GM18907 (cell line): Measurements from ENCODE around the gene KCNQ4.
A peak's percentile ranks its signal among the peaks of the same experiment; 100 is the strongest.

Experiments
- ATAC-seq: cut with Tn5 transposase; IDR thresholded peaks from one replicate; pipeline ENCODE4 v1.9.1; 2021; ENCODE audit warnings: mild to moderate bottlenecking, moderate library complexity; ENCODE audit not compliant: unreplicated experiment

KCNQ4 gene

DNA sequence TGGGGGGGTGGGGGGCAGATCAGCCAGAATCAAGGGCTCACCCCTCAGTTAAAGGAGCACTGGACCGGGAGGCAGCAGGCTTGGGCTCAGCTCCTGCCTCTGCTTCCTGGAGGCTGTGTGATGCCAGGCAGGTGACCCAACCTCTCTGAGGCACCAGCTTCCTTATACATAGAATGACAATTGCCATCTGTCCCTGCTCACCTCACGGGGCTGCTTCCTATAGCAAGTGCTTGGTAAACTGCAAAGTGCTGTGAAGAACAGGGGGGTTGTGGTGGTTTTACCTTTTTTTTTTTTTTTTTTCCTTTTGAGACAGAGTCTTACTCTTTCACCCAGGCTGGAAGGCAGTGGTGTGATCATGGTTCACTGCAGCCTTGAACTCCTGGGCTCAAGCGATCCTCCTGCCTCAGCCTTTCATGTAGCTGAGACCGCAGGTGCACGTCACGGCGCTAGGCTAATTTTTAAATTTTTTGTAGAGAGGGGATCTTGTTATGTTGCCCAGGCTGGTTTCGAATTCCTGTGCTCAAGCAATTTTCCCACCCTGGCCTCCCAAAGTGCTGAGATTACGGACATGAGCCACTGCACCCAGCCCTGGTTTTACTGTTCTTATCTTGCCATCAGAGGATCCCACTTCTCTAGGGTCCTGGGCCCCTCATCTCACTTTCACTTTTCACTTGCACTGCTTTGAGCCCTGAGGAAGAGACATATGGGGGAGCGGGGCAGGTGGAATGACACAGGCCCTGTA, 11.6 kb downstream of the KCNQ4 start:
- ATAC-seq, result no peak

DNA sequence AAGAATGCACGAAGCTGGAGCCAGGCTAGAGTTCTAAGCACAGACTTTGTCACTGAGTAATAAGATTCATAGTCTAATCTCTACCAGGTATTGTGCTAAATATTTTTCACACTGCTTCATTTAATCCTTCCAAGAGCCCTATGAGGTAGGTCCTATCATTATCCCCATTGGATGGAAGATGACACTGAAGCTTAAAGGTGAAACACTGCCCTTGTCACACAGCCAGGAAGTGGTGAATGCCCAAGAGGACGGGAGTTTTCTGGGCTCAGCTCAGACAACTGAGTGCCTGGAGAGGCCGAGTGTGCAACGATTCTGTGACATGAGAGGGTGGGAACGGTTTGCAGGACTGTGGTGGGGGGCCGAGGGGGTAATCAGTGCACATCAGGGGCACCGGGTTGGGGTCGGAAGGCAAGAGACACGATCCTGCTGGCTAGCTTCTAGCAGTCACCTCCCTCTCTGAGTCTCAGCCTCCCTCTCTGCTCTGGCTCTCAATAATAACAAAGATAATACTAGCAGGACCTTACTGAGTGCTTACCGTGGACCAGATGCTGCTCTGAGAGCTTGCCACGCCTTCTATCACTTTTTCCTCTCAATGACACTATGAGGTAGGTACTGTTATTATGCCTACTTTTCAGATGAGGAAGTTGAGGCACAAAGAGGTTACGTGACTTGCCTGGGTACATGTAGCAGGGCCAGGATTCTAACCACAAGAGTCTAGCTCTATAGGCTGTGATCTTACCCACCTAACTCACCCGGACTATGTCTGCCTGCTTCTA, 12.4 kb downstream of the KCNQ4 start:
- ATAC-seq, result no peak

DNA sequence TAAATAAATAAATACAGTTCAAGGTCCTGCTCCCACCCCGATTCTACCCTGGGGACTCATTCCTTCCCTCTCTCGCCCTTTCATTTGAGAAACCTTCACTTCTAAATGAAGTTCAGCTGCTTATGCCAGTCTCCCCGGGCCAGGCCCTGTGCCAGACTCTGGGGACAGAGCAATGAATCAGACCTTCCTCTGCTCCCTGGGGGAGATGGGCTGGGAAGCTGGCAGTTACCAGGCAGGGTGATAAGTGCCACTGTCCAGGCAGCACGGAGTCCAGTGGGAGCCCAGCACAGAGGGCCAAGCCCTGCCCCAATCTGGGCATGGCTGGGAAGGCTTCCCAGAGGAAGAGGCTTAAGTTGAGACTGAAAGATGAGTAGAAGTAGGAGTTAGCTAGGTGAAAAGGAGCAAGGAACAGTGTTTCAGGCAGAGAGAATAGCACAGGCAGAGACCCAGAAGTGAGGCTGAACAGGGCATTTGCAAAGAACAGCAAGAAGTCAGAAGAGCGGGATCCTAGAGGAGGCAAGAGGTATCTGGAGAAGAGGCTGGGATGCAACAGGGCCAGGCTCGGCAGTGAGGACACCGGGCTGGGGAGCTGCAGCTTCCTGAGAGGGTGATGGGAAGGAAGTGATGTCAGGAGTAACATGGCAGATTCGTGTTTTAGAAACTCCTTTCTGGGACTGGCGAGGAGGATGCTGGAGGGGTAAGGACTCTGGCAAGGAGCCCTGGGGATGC, 13.5 kb downstream of the KCNQ4 start:
- no peak for ATAC-seq

DNA sequence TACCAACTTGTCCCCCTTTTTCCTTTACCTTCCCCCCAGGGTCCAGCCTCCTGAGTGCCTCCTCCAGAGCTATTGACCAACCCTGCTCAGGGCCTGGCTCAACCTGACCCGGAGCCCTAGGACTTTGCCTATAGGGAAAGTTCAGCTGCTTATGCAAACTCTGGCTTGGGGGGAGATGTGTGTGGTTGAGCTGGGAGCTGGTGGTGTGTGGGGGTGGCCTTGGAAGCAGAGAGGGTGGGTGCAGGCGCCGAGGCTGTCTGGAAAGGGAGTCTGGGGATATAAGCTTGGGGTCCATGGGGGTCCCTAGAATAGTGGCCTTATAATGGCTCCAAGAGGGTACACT, 14.1 kb downstream of the KCNQ4 start:
- ATAC-seq, result no peak

DNA sequence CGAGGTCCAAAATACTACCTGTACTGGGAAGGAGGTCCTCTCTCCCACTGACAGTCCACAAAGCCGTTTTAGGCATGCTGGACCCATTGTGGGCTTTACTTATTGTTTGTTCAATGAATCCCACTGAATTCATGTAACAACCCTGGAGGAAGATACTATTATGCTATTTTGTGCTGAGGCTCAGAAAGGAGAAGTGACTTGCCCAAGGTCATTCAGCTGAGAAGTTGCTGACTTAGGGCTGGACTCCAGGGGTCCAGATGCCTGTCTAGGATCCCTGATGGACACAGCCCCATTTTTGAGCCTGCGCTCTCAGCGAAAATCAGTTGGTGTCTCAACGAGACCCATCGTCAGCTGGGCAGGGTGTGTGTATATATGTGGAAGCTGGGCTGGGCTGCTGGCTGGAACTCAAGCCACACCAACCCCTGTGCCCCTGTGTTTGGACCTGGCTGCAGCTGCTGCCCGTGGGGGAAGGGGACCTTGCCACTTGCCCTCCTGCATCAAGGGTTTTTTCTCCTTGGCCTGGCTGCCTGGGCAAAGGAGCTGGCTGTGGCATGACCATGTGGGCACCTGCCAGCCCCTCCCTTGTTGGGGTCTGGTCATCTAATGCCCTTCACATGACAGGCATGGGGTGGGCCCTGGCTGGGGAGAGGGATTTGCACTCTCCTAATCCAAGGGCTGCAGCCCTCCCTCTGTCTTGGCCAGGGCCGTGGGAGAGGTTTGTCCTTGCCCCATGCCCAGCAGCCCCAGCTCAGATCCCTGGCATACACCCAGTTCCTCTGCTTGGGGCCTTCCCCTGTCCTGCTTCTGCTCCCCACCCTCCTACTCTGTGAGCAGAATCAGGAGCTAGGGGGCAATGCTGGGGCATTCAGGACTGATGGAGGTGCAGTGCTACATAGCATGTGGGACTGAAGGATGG, 15.0 kb downstream of the KCNQ4 start:
- ATAC-seq, result no peak

DNA sequence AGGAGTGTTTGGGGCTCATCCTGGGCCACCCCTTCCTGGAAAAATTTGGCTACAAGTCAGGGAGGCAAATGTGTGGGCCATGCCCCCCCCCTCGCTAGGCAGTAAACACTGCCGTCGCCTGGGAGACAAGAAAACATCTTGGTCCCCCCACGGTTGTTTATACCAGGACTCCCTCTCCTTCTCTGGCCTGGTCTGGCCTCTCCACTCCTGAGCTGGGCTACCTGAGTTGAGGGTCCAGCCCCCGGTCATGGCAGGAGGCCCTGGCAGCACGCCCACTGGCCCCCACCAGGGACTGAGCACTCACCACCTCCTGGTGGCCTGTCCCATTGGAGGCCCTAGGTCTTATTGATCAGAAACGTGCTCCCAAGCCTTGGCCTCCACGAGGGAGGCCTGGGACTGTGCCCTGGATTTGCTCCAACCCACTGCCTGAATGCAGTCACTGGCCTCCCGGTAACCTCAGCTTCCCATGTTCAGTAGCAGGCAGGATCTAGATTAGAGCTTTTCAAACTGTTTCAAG, 15.8 kb downstream of the KCNQ4 start:
- ATAC-seq, result no peak

DNA sequence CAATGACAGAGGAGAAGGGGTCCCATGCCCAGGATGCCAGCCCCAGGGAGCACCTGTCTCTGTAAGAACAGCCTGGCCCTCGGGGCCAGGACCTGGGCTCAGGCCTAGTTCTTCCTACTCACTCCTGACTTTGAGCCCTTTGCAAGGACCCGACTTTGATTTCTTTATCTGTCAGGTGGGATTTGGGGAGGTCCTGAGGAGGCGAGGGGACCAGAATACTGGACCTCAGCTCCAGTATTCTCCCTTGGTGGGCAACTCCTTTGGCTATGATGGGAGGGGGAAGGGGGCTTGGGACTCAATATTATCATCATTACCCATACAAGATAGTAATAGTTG, 18.1 kb downstream of the KCNQ4 start:
- no peak for ATAC-seq

DNA sequence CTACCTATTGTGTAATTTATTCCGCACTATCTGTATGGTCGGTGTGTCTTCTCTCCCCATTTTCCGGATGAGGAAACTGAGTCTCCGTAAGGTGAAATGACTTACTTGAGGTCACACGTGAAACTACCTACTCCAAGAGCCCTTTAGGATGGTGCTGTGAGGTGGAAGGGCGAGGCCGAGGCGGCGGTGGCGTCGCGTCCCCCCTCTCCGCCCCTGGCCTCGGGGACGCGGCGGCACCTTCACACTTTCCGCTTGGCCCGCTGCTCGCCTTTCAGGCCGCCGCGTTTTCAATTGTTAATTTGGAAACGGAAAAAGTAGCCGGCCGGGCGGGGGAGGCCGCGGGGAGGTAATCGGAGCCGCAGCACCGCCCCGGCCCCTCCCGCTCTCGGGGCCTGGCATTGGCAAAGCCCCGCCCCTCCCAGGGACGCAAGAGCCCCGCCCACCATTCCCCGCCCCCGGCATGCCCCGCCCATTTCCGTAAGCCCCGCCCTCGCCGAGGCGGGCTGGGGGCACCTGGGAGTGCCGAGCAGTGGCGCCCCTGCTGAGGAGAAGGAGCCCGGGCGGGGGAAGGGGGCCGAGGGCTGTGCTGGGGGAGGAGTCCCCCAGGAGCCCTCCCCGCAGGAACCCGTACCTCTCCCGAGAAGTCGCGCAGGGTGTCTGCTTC, 18.6 kb downstream of the KCNQ4 start:
- no peak for ATAC-seq

DNA sequence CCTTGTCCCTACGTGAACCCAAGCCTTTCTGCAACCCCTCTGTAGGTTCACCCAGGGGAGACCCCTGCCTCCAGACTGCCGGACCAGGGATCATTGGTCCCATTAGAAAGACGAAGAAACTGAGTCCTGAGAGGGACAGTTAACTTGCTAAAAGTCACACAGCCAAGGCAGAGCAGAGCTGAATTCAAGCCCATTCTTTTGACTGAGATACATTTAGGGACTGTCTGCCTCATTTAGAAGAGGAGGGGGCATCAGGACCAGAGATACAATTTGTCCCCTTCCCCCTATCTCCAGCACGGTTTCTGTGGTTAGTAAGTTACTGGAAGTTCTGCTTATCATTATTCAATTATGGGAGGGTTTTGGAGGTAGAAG, 19.1 kb downstream of the KCNQ4 start:
- no peak for ATAC-seq

DNA sequence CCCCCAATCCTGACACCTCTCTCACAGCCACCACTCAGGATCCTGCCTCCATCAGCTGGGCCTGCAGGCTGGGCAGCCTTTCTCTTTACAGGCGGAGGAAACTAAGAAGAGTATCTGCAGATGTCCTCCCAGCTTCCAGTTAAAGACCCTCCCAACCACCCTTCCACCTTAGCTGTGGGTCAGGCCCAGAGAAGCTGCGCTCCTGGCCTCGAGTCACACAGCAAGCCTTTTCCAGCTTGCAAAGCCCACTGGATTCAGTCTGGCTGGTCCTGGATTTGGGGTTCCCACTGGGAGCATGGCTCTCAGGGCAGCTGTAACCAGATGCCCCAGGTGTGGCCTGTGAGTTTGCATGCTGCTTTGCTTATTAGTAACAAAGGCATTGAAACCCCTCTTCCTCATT, 19.9 kb downstream of the KCNQ4 start:
- ATAC-seq, result no peak

DNA sequence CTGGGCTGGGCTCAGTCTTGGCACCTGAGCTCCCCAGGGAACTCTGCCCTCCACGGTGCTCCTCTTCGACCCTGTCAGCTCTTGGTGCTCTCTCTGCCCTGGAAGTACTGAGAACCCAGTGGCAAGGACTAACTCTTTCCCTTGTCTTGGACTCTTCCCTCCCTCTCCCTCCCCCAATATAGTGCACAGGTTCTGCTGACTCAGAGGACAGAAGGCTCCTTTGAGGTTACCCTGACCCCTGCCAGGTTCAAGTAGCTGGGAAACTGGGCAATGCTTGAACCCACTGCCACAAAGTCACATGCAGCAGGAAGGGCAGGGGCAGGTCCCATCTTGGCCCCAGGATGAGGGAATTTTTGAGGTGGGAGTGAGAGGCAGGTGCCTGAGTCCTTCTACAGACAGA, 20.3 kb downstream of the KCNQ4 start:
- ATAC-seq, result no peak

DNA sequence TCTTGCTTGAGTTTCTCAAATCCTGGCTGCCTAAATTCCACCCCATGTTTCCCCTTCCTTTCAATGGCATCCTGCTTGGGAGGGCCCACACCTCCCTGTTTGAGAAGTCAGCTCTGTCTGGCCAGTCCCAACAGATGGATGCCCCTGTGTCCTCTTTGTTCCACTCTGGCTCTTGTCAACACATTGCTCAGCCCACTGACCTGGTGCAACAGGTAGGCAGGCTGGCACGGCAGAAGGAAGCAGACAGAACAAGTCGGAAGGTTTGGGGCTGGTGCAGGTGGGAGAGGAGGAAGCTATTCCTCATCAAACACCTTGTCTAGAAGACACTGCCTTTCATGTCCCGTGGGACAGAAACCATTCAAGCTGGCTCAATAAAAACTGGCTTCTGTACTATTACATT, 22.7 kb downstream of the KCNQ4 start:
- ATAC-seq, result no peak

DNA sequence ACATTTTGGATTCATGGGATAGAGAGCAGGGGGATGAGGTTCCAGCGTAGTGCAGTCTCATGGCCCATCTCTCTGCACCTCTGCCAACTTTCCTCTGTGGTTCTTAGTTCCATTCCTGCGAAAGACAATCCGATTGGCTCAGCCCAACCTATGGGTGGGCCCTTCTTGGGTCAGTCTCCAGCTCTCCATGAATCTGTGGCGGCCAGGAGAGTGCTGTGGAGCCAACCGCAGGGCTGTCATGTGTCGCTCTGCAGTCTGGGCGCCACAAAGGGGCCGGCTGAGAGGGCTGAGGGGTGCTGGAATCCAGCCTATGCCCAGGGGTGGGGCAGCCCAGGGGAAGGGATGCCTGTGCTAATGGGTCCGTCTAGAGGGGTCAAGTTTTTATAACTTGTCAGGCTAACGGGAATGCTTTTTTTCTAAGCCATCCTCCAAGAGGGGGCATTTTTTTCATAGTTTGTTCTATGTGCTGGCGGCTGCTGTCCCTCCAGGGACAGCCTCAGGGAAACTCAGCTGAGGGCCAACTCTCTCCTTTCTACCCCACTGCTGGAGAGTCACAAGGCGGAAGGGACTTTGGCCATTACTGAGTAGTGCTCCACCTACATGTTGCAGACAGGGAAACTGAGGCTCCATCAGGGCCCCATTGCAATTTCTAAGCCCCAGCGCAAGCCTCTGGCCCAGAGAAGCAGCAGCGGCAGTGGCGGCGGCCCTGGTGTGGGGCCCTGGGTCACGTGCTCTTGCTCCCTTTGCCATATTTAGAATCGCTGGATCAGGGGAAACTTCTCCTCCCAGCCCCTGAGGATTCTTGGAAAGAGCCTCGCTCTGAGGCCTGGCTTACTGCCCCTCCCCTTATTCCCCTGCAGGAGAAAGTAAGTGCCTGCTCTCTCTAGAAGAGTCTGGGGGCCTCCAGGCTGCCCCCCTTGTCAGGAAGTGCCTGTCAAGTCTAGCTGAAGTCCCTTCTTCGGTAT, 23.4 kb downstream of the KCNQ4 start:
- ATAC-seq, result no peak

DNA sequence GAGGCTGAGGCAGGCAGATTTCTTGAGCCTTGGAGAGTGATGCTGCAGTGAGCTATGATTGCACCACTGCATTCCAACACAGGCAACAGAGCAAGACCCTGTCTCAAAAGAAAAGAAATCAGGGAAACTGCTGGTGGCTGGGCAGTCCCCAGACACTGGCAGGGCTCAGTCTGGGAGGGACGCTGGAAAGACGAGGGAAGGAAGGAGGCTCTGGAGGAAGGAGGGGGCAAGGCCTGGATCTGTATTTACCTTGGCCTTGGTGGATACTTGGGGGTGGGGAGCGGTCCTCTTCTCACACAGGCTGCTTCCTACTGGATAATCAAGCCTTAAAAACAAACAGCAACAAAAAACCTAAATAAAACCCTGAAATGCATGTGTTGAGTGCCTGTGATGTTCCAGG, 24.4 kb downstream of the KCNQ4 start:
- ATAC-seq, result no peak

DNA sequence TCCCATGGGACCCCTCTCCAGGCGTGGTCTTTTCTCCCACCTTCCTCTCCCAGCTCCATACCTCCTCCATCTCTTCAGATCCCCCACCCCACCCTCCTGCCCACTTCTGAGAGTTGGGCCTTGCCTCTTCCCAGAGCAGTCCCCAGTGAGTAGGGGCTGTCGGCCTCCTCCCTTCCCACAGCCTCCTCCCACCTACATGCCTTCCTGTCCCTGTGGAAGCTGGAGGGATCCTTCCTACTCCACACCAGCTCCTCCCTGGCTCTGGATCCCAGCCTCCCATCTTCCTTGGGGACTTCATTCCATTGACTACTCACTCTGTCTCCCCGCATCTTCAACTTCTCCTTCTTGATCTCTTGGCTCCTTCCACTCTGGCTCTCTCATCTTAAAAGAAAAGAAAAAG, 24.9 kb downstream of the KCNQ4 start:
- ATAC-seq, result no peak

DNA sequence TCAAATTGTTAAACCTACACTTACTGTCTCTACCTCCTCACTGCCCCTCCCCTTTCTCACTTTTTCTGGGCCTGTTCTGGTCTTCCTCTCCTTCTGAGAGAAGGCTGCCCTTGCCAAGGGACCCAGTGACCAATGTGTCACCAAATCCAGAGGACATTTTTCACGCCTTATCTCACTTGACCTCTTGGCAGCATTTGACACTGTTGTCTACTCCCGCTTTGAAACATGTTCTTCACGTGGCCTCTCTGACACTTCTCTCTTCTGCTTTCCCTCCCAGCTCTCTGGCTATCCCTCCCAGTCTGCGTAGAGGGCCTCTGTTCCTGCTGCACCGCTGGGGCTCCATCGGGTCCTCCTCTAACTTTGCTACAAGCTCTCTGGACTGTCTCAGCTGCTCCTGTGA, 25.3 kb downstream of the KCNQ4 start:
- no peak for ATAC-seq

DNA sequence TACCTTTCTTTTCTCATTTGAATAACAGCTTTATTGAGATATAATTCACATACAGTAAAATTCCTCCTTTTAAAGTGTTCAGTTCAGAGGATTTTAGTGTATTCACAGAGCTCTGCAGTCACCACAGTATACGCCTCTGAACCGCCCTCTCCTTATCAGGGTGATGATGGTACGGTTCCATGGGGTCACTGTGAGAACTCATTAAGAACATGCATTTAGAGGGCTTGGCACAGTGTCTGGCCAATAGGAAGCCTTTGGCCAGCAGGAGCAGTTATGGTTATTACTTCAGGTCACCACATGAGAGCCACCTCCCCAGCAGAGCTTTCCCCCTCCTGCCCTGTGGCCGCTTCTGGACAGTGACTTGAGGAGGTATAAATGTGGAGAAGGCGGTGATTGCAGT, 27.3 kb downstream of the KCNQ4 start:
- no peak for ATAC-seq

DNA sequence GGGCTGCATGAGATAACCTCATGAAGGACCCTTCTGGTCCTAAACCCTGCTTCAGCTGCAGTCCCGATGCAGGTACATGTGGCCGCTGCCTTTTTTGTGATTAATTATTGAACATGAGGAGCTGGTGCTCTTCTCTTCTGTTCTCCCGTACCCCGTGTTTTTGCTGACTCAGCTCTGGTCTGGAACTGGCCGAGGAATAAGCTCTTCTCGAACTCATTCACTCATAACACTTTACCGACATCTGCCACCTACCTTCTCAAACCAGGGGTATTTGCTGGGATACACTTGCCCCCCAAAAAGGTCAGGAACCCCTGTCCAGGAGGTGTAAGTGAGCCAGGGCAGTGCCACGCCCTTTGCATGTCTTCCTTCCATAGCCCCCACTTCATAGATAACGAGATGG, 31.8 kb downstream of the KCNQ4 start:
- no peak for ATAC-seq

DNA sequence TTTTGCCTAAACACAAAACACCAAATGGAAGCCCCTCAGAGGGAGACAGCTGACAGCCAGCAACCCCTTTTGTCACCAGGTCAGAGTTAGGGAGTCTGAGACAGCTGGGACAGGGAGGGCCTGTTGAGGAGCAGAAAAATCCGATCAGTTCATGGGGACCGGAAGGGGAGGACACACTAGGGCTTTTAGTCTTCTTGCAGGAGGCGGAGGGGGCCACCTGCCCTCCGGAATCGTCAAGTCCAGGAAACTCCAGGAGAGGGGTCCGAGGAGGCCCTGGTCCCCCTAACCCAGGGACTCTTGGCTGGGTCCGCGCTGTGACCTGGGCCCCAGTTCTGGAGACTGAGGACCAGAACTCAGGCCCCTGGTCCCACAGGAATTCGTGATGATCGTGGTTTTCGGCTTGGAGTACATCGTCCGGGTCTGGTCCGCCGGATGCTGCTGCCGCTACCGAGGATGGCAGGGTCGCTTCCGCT, 34.2 kb downstream of the KCNQ4 start:
- peak; percentile 30 for ATAC-seq
